GM21390 (cell line): ENCODE measurements around the gene RGMA.
A peak's percentile ranks its signal among the peaks of the same experiment; 100 is the strongest.

Experiments
- ATAC-seq: cut with Tn5 transposase; IDR thresholded peaks from one replicate; pipeline ENCODE4 v1.9.1; 2021; ENCODE audit not compliant: unreplicated experiment

The RGMA gene, protein sequence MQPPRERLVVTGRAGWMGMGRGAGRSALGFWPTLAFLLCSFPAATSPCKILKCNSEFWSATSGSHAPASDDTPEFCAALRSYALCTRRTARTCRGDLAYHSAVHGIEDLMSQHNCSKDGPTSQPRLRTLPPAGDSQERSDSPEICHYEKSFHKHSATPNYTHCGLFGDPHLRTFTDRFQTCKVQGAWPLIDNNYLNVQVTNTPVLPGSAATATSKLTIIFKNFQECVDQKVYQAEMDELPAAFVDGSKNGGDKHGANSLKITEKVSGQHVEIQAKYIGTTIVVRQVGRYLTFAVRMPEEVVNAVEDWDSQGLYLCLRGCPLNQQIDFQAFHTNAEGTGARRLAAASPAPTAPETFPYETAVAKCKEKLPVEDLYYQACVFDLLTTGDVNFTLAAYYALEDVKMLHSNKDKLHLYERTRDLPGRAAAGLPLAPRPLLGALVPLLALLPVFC

DNA sequence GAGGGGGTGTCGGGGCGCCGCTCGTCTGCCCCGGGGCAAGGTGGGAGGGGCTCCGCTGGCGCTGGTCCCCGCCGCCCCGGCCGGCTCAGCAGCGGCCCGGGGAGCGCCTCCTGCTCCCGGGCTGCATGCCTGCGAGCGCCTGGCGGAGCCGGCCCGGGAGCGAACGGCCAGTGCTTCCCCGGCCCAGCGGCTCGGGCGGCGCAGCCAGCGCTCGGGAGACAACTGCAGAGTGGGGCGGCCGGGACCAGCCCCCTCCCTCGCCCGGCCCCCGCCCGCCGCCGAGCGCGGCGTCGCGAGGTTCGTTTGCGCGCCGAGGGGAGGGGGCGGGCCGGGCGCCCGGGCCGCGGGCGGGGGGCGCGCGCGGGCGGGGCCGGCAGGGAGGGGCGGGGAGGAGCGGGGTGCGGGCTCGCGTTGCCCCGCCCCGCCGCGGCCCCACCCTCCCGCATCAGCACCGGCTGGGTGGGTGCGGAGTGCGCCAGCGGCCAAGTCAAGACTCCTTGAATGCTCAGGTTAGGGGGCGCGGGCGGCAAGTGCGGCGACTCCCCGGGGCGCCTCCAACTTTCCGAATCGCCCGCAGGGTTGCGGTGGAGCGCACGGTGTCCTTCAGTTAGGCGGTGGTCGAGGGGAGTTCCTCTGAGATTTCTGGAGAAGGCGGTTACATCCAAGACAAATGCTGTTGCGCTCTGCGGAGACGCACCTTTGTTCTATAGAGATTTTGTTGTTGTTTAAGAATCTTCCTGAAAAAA lies at the start of gene RGMA:
Gene RGMA (minus strand): TSS at position 231 of the 746 bp plus-strand sequence. CDS start 279 bp downstream, outside the sequence.
- peak; percentile 22 for ATAC-seq

DNA sequence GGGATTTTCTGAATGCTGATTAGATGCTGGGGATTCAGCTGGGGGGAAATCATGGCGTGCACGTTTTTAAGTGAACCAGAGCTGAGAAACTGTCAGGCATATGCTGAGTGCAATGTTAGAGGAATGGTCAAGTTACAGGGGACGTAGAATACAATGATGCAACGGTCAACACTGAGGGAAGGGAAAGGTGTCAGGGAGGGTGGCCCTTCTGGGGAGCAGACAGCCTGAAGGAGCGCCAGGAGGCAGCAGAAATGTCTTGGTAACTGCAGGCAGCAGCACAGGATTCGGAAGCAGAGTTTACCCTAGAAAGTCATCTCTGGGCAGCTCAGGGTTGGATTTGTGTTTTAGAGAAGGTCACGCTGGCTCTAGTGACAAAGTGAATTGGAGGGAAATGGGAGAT lies 47.6 kb upstream of the RGMA start:
- no peak for ATAC-seq

DNA sequence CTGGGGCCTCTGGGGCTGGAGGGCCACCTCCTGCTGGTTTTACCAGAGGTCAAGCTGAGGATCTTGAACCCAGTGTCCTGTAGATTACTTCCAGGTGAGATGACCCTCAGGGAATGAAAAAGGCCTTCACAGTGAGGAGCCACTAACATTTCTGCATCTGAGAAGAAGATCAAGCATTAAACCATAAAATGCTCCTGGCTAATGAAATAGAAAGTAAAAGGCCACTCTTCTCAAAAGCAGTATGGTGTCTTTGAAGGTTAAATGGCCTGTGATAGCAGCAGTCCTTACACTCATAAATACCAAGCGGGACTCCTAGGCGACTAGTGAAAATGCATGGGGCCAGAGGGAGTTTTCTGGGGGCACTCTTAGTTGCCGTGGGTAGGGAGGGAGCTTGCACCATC lies 47.0 kb upstream of the RGMA start:
- no peak for ATAC-seq

DNA sequence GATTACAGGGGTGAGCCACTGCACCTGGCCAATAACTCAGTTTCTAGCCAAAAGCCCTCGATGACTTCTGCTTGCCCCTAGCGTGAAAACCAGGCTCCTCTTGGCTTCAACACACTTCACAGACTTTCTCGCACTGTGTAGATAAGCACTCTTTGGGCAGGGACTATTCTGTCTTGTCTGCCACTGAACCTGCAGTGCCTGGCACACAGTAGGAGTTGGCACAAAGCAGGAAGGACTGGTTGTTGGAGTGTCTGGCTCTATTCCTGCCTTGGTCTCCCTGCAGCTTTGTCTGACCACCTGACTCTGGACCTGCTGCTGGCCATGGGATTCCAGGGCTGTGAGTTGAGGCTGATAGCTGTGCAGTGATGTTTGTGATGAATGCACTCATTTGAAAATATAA lies 46.4 kb upstream of the RGMA start:
- ATAC-seq, result no peak

DNA sequence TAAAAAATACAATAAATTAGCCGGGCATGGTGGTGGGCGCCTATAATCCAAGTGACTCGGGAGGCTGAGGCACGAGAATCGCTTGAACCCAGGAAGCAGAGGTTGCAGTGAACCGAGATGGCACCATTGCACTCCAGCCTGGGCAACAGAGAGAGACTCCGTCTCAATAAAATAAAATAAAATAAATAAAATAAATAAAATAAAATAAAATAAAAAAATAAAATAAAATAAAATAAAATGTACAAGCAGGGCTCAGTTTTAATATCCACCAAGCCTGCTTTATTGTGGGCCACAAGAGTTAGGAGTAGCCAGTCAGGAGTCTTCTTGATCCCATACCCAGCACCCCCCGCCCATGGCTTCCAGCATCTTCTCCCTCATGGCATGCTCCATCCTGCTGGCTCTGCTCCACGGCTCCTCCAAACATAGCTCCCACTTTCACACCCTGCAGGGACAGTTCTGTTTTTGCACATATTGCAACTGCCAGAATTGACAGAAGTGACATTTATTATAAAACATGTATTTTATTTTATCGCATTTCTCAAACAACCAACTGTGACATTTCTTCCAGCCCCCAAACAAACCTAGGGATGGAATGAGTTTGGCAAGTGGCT lies 42.6 kb upstream of the RGMA start:
- ATAC-seq, result no peak

DNA sequence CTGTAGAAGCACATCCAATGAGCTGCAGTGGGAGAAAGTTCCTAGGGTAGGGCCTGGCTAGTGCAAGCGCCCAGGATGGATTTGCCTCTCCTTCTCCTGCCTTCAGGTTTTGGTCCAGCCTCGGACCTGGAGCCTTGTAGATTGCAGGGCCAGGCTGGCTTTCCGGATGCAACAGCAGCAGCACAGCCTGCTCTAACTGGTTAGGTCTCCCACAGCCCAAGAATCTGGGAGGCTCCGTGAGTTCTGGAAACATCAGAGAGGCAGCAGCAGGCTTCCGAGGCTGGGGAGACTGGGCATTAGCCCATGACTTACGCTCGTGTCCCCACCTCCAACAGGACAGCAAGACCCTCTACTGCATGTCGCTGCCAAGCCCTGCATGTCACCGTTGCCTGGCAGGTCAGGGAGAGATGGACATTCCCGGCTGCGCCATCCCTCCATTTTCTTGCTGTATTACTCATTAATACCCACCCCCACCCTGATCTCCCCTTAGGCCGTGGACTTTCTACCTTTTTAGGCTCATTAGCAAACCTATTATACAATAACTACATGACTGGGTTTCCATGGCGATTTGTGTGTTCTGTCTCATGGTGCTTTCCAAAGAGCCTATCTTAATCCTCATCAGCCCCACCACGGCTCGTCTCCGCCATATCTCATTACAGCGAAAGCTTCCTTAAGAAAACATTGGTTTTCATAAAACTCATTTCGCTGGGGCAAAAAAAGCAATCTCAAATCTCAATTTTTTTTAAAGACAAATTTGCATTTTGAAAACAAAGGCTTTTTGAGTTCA lies 40.9 kb upstream of the RGMA start:
- ATAC-seq, result no peak

DNA sequence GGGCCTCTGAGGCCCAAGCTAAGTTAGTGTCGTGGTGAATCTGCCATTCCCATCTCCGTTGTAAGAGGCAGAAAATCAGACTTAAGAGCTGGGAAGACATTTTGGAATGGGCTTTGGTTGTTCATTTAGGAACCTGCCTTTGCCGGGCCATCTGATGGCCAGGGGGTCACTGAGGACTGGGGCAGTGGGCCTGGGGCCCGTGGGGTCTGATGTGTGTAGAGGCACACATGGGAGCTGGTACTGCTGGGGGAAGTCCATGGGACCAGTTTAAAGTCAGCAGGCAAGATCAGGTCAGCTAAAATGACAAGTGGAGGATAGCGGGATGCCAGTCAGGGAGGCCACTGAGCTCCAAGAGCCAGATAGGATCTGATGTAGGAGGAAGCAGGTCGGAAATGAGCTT lies 38.3 kb upstream of the RGMA start:
- ATAC-seq, result no peak

DNA sequence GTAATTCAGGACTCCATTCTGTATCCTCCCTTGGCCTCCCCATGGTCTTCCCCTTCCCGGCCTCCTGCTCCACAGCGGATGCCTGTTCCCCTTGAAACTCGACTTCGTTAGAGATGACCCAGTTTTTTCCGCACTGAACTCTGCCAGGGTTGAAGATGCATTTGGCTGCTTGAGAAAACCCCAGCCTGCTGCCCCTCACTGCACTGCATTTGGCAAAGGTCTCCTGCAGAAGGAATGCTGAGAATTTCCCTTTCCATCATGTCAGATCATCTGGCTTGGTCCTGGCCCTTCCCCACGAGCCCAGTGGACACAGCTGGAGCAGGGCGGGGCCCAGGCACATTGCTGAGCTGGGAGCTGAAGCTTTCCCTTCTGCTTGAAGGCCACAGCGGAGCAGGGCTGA lies 37.6 kb upstream of the RGMA start:
- ATAC-seq, result no peak

DNA sequence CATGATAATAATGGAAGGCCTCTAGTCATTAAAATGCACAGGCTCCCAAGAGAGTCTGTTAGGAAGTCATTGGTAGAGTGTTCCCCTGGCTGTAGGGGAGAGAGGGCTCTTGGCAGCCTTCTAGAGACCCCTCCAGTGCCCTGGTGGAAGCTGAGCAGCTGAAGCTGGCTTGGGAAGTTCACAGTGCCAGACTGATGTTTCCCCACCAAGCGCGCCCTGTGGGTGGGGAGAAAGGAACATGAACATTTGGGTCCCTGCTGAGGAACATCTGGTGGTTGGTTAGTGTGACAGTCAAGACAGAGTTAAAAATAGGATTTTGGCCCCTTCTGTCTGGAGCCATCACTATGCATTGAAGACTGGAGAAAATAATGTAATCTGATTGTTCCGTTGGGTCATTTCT lies 37.1 kb upstream of the RGMA start:
- ATAC-seq, result no peak

DNA sequence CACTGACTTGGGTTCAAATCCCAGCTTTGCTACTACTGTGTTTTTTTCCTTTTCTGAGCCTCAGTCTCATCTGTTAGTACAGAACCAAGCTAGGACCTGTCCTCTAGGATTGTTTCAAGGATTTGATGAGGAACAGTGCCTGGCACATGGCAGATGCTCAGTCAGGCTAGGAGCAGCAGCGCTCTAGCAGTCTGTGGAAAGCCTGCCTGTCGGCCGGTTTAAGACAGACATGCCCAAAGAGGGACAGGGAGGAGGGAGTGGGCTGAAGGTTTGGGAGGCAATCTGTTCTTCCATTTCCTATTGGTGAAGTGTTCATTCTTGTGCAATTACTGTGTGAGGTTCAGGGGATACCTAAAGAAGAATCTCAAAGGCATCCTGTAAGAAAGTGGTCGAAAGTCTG lies 35.1 kb upstream of the RGMA start:
- no peak for ATAC-seq

DNA sequence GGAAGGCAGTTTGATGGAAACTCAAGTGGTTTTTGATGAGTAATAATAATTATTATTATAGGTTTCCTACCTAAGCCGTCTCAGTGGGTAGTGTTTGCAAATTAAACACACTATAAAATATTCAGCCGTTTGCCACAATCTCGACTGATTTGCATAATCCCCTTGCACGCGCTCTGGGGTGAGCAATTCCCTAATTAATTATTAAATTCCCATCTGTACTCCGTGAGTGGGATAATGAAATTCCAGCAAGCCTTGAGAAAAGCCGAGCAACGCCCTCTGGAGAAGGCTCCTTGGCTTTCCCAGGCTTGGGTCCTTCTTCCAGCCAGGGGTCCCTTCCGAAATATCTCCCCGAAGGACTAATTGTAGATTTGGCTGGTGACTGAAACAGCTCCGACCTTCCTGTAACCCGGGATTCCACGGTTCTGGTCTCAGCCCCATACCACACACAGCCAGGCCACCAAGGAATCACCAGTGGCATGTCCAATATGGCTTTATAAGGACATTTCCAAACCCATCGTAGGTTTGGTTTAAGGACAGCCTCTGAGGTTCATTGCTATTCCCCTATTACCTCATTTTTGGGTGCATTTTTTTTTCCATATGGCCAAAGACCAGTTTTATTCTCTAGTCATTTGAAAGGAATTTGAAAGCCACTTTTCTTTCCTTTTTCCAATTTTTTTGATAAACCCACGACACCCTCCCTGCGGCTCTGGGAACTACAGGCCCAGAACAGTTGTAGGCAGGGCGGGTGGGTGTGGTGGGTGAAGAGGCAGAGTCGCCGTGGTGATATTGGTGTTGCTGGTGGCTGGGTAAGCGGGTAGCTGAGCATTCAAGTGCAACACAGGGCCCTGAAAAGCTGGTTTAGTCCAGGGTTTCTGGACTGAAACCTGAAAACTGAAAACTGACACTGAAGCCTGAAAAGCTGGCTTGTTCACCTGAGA lies 33.2 kb upstream of the RGMA start:
- ATAC-seq, result no peak

DNA sequence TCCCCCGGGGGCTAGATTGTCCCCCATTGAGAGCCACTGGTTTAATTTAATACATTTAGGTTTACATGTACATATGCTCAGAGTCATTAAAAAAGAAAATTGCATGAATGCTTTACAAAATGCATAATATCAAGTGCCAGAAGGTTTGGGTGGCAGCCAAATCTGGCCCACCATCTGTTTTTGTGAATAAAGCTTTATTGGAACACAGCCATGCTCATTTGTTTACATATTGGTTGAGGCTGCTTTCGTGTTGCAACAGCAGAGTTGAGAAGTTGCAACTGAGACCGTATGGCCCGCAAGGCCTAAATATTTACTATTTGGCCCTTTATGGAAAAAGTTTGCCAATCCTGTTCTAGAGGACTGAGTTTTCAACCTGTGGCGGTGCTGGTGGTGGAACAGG lies 32.1 kb upstream of the RGMA start:
- ATAC-seq, result no peak

DNA sequence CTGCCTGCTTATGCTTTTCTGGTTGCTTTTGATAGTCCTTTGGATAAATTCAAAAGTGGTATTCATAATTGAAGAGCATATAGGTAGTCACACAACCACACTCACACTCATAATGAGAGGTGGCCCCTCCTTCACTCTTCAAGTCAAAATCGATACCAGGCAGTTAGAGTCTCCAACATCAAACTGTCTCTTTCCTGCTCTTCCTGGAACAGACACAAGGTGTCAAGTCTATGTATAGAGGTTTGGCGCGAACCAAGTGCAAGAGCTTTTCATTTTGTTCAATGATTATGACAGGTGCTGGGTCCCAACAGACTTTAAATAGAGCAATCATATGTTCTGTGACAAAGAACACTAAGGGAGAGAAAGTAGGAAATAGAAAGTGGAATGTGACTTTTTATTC lies 29.9 kb upstream of the RGMA start:
- no peak for ATAC-seq

DNA sequence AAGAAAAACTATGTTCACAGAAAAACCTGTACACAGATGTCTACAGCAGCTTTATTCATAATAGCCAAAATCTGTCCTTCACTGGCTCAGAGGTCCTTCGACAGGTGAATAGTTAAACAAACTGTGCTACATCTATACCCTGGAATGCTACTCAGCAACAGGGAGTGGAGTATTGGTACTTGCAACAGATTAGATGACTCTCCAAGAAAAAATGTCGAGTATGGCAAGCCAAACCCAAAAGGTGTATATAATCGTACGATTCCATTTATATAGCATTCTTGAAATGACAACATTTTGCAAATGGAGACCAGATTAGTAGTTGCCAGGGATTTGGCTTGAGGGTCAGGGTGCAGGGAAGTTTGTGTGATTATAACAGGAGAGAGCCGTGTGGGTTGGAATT lies 22.4 kb upstream of the RGMA start:
- no peak for ATAC-seq

DNA sequence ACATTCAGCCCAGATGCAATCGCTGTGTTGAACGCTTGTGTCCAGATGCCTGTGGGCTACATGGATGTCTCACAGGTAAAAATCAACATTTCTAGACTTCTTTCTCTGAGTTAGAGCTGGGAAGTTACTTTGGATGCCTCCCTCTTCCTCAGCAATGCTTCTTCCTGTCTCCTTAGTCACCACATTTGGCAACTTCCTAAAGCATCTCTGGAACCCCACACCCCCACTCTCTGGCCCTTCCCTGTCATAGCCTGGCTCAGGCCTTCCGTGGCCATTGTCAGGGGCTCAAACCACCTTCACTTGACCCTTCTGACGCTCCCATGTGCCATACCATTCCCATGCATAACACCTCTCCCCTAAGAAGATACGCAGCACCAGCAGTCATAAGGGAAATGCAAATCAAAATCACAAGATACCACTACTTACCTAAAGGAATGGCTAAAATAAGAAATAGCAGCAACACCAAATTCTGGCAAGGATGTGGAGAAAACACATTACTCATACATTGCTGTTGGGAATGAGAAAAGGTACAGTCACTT lies 21.6 kb upstream of the RGMA start:
- no peak for ATAC-seq

DNA sequence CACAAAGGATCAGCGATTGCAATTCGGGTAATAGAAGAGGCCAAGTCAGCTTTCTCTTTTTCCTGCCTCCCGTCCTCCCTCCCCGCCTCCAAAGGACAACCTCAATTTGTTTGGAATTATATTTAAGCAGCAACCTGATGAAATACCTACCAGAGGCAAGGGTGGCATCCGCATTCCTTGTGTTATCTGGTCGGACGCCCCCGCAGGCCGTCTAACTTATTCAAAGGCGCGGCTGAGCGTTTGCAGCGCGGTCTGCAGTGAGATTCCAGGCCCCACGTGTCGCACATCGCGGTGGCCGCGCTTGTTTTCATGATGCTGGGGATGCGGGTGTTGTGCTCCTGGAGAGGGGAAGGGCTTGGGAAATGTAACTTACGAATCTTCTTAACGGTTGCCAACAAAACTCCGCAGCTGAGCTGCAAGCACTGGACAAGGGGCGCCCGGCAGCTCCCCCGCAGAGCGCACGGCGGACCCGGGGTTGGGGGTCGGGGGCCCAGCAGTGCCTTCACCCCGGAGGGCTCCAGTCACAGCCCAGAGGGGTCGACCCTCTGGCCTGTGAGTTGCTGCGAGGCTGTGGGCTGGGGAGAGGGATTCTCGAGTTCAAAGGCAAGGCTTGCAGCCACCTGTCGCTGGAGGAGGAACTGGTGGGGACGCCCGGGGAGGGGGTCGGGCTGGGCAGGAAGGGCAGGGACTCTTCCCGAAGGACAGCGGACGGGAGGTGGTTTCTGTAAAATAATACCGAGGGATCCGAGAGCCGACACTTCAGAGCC lies 20.5 kb upstream of the RGMA start:
- ATAC-seq, result no peak

DNA sequence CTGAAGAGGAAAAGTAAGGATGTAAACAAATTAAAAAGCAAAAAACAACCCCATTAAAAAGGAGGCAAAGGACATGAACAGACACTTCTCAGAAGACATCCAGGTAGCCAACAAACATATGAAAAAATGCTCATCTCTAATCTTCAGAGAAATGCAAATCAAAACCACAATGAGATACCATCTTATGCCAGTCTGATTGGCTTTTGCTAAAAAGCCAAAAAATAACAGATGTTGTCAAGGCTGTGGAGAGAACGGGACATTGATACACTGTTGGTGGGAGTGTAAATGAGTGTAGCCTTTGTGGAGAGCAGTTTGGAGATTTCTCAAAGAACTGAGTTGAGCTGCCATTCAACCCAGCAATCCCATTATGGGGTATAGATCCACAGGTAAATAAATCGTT lies 18.6 kb upstream of the RGMA start:
- ATAC-seq, result no peak

DNA sequence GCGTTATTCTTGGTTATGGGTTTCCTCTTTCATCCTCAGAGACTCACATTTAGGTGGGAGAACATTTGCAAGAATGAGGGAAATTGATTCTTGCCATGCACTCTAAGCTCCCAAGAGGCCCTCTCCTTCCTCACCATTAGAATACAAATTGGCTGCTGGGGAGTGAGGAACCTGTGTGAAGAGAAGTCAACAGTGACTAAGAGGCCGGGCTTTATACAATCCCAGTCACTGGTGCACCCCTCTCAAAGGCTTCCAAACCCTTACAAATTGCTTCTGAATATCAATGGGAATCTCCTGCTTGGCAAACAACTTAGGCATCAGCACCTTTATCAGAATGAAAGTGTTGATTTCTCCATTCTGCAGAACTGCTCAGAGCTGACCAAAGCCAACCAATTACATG lies 16.5 kb upstream of the RGMA start:
- no peak for ATAC-seq

DNA sequence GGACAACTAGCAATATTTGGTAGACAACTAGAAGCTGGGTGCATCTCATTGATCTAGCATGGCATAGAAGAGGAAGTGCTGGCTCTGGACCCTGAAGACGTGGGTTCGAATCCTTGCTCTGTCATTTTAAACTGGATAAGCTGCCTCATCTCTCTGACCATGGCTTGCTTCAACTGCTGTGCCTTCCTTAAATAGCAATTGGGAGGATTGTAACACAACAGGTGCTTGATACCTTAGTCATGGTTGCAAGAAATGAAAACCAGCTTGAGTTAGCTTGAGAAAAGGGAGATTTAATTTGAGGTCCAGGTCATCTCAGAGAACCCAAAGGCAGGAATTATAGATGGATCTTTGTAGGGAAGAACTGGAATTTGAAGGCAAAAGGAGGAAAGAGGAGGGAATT lies 14.8 kb upstream of the RGMA start:
- no peak for ATAC-seq
